ENCODE results near the gene LTBP4.
"Not testable (repeated sequence)": the region's sequence is repeated elsewhere in the genome, so short reads cannot be mapped to it uniquely, and the experiment has no call there.

The LTBP4 gene

DNA sequence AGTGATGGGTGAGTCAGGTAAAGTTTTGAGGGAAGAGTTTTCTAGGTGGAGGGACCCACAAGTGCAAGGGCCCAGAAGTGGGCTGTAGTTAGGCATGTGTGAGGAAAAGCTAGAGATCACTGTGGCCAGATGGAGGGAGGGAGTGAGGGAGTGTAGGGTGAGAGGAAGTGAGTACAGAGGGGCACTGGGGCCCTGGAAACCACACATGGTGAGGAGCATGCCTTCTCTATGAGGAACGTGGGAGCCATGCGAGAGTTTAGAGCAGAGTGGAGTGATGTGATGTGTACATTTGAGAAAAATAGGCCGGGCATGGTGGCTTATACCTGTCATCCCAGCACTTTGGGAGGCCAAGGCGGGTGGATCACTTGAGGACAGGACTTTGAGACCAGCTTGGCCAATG, 39.2 kb upstream of the LTBP4 start:
- Histone ChIP-seq H2AFZ (ENCODE audit: low read depth, low read length) (no peak overlapping the region), H2AK5ac (ENCODE audit: low read length, severe bottlenecking) (no peak overlapping the region), H3K4me3 (ENCODE audit: insufficient read depth in 1 of 2, low read depth in 1 of 2, low read length in 2 of 2) (no peak overlapping the region), H2BK15ac (ENCODE audit: low read depth, poor library complexity, severe bottlenecking) (no peak overlapping the region), H3K14ac (ENCODE audit: low read length in 2 of 2) (no peak overlapping the region), H3K23ac (ENCODE audit: low read length in 2 of 2) (no peak overlapping the region), H3K4ac (ENCODE audit: low read depth in 1 of 2, low read length in 2 of 2) (no peak overlapping the region), H3K4me1 (ENCODE audit: control insufficient read depth, insufficient read depth, low read depth, low read length) (peaks cover 3% of the 10 kb centered on the region), H2BK12ac (ENCODE audit: low read length in 2 of 2) (no peak overlapping the region), H4K8ac (ENCODE audit: low read length) (no peak overlapping the region), H3K18ac (ENCODE audit: low read depth in 1 of 2, low read length in 2 of 2) (no peak overlapping the region), H4K91ac (ENCODE audit: low read length) (no peak overlapping the region), H3K9me3 (ENCODE audit: control insufficient read depth, low read length) (no peaks in the 10 kb centered on the region), H3K9ac (ENCODE audit: low read length) (no peak overlapping the region), H3K27me3 (ENCODE audit: control insufficient read depth in 1 of 2, insufficient read depth in 1 of 2, low read length in 2 of 2) (peaks cover 41 to 44% of the 10 kb centered on the region in 2 experiments), H3K27ac (ENCODE audit: low read length, poor library complexity, severe bottlenecking) (no peak overlapping the region), H2BK5ac (ENCODE audit: low read depth, low read length, poor library complexity, severe bottlenecking) (no peak overlapping the region), H3K79me1 (replicated peaks; ENCODE audit: low read length, poor library complexity, severe bottlenecking) (no peaks in the 10 kb centered on the region), H2BK120ac (ENCODE audit: low read depth, low read length) (no peak overlapping the region), H3K36me3 (ENCODE audit: control insufficient read depth in 1 of 2, insufficient read depth in 2 of 2, low read depth in 1 of 2, low read length in 2 of 2) (no peaks in the 10 kb centered on the region), H3K4me2 (ENCODE audit: low read length, poor library complexity, severe bottlenecking) (no peak overlapping the region)
- WGBS: 77% methylated on average over 4 of the region's 4 CpGs
- no peak for DNase-seq

GRCh38 chr19:40564535-40564934, 36.6 kb upstream of the LTBP4 start:
- not testable (repeated sequence) for H3K9ac ChIP-seq (ENCODE audit: low read length); H2BK5ac ChIP-seq (ENCODE audit: low read depth, low read length, poor library complexity, severe bottlenecking); H3K9me3 ChIP-seq (ENCODE audit: control insufficient read depth, low read length); H4K91ac ChIP-seq (ENCODE audit: low read length); H3K4me3 ChIP-seq (ENCODE audit: insufficient read depth in 1 of 2, low read depth in 1 of 2, low read length in 2 of 2); H4K8ac ChIP-seq (ENCODE audit: low read length); H3K4me2 ChIP-seq (ENCODE audit: low read length, poor library complexity, severe bottlenecking); H3K79me1 ChIP-seq (replicated peaks; ENCODE audit: low read length, poor library complexity, severe bottlenecking); H2AK5ac ChIP-seq (ENCODE audit: low read length, severe bottlenecking); H2BK12ac ChIP-seq (ENCODE audit: low read length in 2 of 2); H3K4ac ChIP-seq (ENCODE audit: low read depth in 1 of 2, low read length in 2 of 2); H3K14ac ChIP-seq (ENCODE audit: low read length in 2 of 2); H2BK120ac ChIP-seq (ENCODE audit: low read depth, low read length); DNase-seq; H2BK15ac ChIP-seq (ENCODE audit: low read depth, poor library complexity, severe bottlenecking); H3K23ac ChIP-seq (ENCODE audit: low read length in 2 of 2); H3K27ac ChIP-seq (ENCODE audit: low read length, poor library complexity, severe bottlenecking); H3K18ac ChIP-seq (ENCODE audit: low read depth in 1 of 2, low read length in 2 of 2); H3K36me3 ChIP-seq (ENCODE audit: control insufficient read depth in 1 of 2, insufficient read depth in 2 of 2, low read depth in 1 of 2, low read length in 2 of 2); H2AFZ ChIP-seq (ENCODE audit: low read depth, low read length)
- H3K4me1 ChIP-seq (ENCODE audit: control insufficient read depth, insufficient read depth, low read depth, low read length): peaks cover 12% of the 10 kb centered on the region
- peaks cover 36 to 56% of the 10 kb centered on the region in 2 experiments for H3K27me3 ChIP-seq (ENCODE audit: control insufficient read depth in 1 of 2, insufficient read depth in 1 of 2, low read length in 2 of 2)
- 88% methylated on average over 1 of the region's 1 CpG for WGBS

- H3K9me3 ChIP-seq (ENCODE audit: control insufficient read depth, low read length): no peaks in the 10 kb centered on the region
- H2AFZ ChIP-seq (ENCODE audit: low read depth, low read length): no peak overlapping the region
- no peak overlapping the region for H2BK5ac ChIP-seq (ENCODE audit: low read depth, low read length, poor library complexity, severe bottlenecking)
- no peak overlapping the region for H3K4me3 ChIP-seq (ENCODE audit: insufficient read depth in 1 of 2, low read depth in 1 of 2, low read length in 2 of 2)
- peak overlapping the region in 1 of 2 experiments; percentile 28 for H3K14ac ChIP-seq (ENCODE audit: low read length in 2 of 2)
- H3K23ac ChIP-seq (ENCODE audit: low read length in 2 of 2): peak overlapping the region in 1 of 2 experiments; percentile 69
- no peak overlapping the region for H2BK120ac ChIP-seq (ENCODE audit: low read depth, low read length)
- H2BK12ac ChIP-seq (ENCODE audit: low read length in 2 of 2): no peak overlapping the region
- H3K27ac ChIP-seq (ENCODE audit: low read length, poor library complexity, severe bottlenecking): no peak overlapping the region
- DNase-seq: no peak
- peak overlapping the region in 1 of 2 experiments; percentile 8 for H3K18ac ChIP-seq (ENCODE audit: low read depth in 1 of 2, low read length in 2 of 2)
- H3K9ac ChIP-seq (ENCODE audit: low read length): no peak overlapping the region
- no peak overlapping the region for H4K91ac ChIP-seq (ENCODE audit: low read length)
- no peak overlapping the region for H2BK15ac ChIP-seq (ENCODE audit: low read depth, poor library complexity, severe bottlenecking)
- H2AK5ac ChIP-seq (ENCODE audit: low read length, severe bottlenecking): no peak overlapping the region
- WGBS: 82% methylated on average over 4 of the region's 7 CpGs
- no peak overlapping the region for H4K8ac ChIP-seq (ENCODE audit: low read length)
- H3K4me2 ChIP-seq (ENCODE audit: low read length, poor library complexity, severe bottlenecking): no peak overlapping the region
- H3K4ac ChIP-seq (ENCODE audit: low read depth in 1 of 2, low read length in 2 of 2): no peak overlapping the region
- peaks cover 28 to 53% of the 10 kb centered on the region in 2 experiments for H3K27me3 ChIP-seq (ENCODE audit: control insufficient read depth in 1 of 2, insufficient read depth in 1 of 2, low read length in 2 of 2)
- peaks cover 19% of the 10 kb centered on the region for H3K4me1 ChIP-seq (ENCODE audit: control insufficient read depth, insufficient read depth, low read depth, low read length)
- H3K79me1 ChIP-seq (replicated peaks; ENCODE audit: low read length, poor library complexity, severe bottlenecking): no peaks in the 10 kb centered on the region
- no peaks in the 10 kb centered on the region for H3K36me3 ChIP-seq (ENCODE audit: control insufficient read depth in 1 of 2, insufficient read depth in 2 of 2, low read depth in 1 of 2, low read length in 2 of 2)
These were observed 35.8 kb upstream of the LTBP4 start for GRCh38 chr19:40565355-40565754.

GRCh38 chr19:40565910-40566495, 35.2 kb upstream of the LTBP4 start:
- DNase-seq: no peak
- Histone ChIP-seq H2BK12ac (ENCODE audit: low read length in 2 of 2) (no peak overlapping the region), H2BK5ac (ENCODE audit: low read depth, low read length, poor library complexity, severe bottlenecking) (no peak overlapping the region), H2AFZ (ENCODE audit: low read depth, low read length) (no peak overlapping the region), H3K18ac (ENCODE audit: low read depth in 1 of 2, low read length in 2 of 2) (no peak overlapping the region), H3K14ac (ENCODE audit: low read length in 2 of 2) (no peak overlapping the region), H3K36me3 (ENCODE audit: control insufficient read depth in 1 of 2, insufficient read depth in 2 of 2, low read depth in 1 of 2, low read length in 2 of 2) (no peaks in the 10 kb centered on the region), H4K8ac (ENCODE audit: low read length) (no peak overlapping the region), H3K4ac (ENCODE audit: low read depth in 1 of 2, low read length in 2 of 2) (no peak overlapping the region), H3K4me1 (ENCODE audit: control insufficient read depth, insufficient read depth, low read depth, low read length) (peaks cover 20% of the 10 kb centered on the region), H2BK120ac (ENCODE audit: low read depth, low read length) (no peak overlapping the region), H2BK15ac (ENCODE audit: low read depth, poor library complexity, severe bottlenecking) (no peak overlapping the region), H3K23ac (ENCODE audit: low read length in 2 of 2) (no peak overlapping the region), H3K4me3 (ENCODE audit: insufficient read depth in 1 of 2, low read depth in 1 of 2, low read length in 2 of 2) (no peak overlapping the region), H3K4me2 (ENCODE audit: low read length, poor library complexity, severe bottlenecking) (no peak overlapping the region), H2AK5ac (ENCODE audit: low read length, severe bottlenecking) (no peak overlapping the region), H3K79me1 (replicated peaks; ENCODE audit: low read length, poor library complexity, severe bottlenecking) (no peaks in the 10 kb centered on the region), H3K9me3 (ENCODE audit: control insufficient read depth, low read length) (no peaks in the 10 kb centered on the region), H3K27me3 (ENCODE audit: control insufficient read depth in 1 of 2, insufficient read depth in 1 of 2, low read length in 2 of 2) (peaks cover 23 to 47% of the 10 kb centered on the region in 2 experiments), H4K91ac (ENCODE audit: low read length) (no peak overlapping the region), H3K27ac (ENCODE audit: low read length, poor library complexity, severe bottlenecking) (no peak overlapping the region), H3K9ac (ENCODE audit: low read length) (no peak overlapping the region)
- WGBS: 82% methylated on average over 8 of the region's 14 CpGs
